SK-N-MC (cell line): ENCODE measurements around the gene AGTPBP1.

Experiments used
- EZH2 ChIP-seq: fragments of 200-600 bp; sonication (generic); IDR thresholded peaks from one replicate; pipeline ENCODE4 v1.6.1; 2017; ENCODE audit warnings: antibody characterized with exemption
- FOXP2 ChIP-seq: optimal IDR thresholded peaks from 2 replicates; pipeline ENCODE3; 2011; ENCODE audit warnings: mild to moderate bottlenecking, moderate library complexity; ENCODE audit not compliant: insufficient read depth; ENCODE audit errors: extremely low read length, control extremely low read depth
- POLR2AphosphoS5 ChIP-seq: IDR thresholded peaks from 2 replicates; pipeline ENCODE4 v1.6.1; 2012; ENCODE audit warnings: mild to moderate bottlenecking, low read depth, low read length, borderline replicate concordance

DNA sequence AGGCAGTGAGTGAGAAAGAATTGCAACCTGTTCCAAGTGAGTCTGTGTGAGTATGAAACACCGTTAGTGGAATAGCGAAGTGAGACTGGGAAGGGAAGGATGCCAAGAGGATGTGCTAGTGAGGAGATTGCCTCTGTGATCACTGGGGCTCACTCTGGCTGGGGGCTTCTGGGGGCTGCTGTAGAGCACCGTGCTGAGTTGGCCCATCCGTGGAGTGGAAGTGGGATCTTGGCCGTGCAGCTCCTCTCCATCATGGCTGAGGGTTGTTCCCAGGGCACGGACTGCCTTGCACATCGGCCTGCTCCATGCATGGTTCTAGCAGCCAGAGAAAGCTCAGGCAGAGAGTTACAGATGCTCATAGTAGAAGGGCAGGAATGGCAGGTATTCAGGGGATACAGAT lies 236.1 kb downstream of the AGTPBP1 start:
- TF ChIP-seq EZH2 (no peak), POLR2AphosphoS5 (no peak), FOXP2 (no peak)
